ENCODE results near the gene WFDC2.

- TF ChIP-seq POLR2A (IDR thresholded peaks at IDR 0.05; ENCODE audit: low read length) (no peak), GATA1 (IDR thresholded peaks at IDR 0.05; ENCODE audit: low read depth, low read length) (no peak)
These were observed 37.3 kb upstream of the WFDC2 start for GRCh38 chr20:45432294-45432693.
